D721Med (cell line): ENCODE results near the gene MUC4.
"Not testable (repeated sequence)": the region's sequence is repeated elsewhere in the genome, so short reads cannot be mapped to it uniquely, and the experiment has no call there.

ENCODE experiments used
- DNase-seq: peaks from one replicate; pipeline ENCODE4 v3.0.0; 2011; ENCODE audit warnings: low spot score; ENCODE audit not compliant: insufficient read length
- FAIRE-seq: peaks from 2 replicates; lab custom pipeline; 2011; peaks lifted over from hg19 to GRCh38; lab: Jason Lieb, UNC
- TF ChIP-seq, protein P1 (sequence below): IDR thresholded peaks from 2 replicates; pipeline ENCODE4 v1.5.1; 2012; ENCODE audit warnings: mild to moderate bottlenecking, control low read depth; ENCODE audit not compliant: insufficient read depth; ENCODE audit errors: missing control alignments

Gene MUC4

DNA sequence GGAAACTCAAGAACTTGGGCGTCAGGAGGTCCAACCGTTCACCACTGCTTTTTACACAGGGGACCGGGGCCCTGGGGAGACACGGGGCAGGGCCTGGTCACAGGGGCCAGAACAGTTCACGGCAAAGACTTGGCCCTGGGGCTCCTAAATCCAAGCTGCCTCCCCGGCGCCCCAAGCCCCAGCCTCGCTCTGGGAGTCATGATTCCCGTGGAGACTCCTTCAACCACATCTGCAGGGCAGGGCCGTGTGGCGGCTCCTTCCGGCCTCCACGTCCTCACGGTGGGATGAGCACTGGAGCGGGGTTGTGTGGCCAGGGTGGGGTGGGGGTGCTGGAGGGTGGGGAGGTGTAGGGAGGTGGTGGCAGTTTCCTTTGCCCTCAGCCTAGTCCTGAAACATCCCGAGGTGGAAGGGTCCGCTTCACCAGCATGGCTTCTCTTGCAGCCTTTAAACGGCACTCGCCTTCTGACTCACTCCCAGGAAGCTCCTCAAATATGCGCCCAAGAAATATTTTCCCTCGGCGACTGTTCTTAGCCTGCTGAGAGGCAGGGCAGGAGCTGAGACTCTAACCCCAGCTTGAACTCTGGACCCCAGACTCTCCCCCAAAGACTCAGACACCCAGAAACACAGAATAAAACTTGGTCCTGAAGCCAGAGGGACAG is 1.8 kb downstream of the MUC4 start:
- FAIRE-seq, result no peak
- DNase-seq, result no peak
- TF ChIP-seq, protein P1, sequence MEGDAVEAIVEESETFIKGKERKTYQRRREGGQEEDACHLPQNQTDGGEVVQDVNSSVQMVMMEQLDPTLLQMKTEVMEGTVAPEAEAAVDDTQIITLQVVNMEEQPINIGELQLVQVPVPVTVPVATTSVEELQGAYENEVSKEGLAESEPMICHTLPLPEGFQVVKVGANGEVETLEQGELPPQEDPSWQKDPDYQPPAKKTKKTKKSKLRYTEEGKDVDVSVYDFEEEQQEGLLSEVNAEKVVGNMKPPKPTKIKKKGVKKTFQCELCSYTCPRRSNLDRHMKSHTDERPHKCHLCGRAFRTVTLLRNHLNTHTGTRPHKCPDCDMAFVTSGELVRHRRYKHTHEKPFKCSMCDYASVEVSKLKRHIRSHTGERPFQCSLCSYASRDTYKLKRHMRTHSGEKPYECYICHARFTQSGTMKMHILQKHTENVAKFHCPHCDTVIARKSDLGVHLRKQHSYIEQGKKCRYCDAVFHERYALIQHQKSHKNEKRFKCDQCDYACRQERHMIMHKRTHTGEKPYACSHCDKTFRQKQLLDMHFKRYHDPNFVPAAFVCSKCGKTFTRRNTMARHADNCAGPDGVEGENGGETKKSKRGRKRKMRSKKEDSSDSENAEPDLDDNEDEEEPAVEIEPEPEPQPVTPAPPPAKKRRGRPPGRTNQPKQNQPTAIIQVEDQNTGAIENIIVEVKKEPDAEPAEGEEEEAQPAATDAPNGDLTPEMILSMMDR, result no peak

DNA sequence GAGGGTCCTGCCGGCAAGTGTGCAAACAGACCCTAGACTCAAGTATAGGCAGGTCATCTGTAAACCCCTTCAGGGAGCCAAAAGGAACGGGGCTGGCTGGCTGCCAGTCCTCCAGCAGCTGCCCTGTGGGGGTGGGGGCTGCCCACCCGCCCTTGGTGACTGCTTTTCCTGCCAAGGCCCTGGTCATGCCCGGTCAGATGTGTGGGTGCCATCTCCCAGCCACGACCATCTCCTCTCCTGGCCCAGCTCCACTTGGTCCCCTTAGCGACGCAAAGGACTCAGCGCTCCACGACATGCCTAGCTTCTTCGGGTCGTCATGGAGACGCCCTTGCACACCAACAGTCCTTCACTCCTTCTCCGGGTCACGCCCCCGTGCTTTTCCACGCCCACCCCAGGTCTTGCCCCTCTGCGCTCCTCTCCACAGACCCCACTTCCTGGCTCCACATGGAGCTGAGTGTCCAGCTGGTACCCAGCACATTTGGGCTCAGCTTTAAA is 2.4 kb downstream of the MUC4 start:
- TF ChIP-seq, protein P1, result no peak
- DNase-seq (no peak), FAIRE-seq (no peak)

DNA sequence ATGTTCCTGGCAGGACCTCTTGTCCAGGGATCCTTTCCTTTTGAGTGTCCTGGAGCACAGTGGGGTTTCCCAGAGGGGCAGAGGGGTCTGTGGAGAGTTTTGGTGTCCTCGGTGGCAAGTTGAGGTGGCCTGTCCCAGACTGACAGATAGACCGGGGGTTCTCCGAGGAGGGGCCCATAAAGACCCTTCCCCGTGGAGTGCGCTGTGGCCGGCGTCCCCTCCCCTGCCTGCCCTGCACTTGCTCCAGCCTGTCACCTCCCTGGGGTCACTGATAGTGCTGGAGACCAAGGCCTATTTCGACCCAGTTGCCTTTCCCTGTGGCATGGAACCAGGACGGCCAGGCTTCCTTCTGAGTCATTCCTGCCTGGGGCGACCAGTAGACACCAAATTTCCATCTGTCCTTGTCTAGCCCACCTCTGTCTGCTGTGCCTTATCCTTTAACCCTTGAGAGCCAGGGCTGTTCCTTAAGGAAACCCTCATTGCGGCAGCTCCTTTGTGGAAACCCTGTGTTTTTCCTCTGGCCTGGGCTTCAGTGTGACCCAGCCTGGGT is 2.9 kb downstream of the MUC4 start:
- TF ChIP-seq, protein P1, result no peak
- DNase-seq (no peak), FAIRE-seq (no peak)

DNA sequence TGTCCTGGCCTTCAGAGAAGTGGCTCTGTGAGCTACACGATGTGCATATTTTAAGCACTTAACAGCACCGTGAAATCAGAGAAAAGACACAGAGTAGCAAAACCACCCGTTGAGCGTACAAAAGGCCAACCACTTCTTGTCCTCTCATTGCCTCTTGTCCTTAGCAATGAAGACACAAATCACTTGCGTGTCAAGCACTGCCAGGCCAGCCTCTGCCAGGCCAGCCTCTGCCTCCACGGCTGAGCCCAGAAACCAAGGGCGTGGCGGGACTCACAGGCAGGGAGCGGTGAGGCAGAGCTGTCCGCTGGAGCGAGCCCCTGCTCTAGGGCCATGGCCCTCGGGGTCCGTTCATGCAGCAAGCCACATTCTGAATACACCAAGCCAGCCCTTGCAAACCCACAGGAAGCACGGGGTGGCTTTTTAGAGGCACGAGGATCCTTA is 4.0 kb downstream of the MUC4 start:
- TF ChIP-seq, protein P1, result no peak
- no peak for FAIRE-seq
- DNase-seq, result no peak

DNA sequence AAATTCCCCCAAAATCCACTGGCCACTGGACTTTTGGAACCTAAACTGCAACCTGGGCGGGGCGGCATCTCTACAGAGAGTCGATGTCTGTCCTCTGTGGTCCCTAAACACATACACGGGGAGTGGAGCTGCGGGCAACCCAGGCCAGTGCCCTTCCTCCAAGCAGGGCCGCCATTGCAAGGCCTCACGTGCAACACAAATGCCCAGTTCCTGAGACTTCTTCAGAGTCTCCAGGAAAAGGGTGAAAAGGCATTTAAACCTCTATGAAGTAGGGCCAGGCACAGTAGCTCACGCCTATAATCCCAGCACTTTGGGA is 4.9 kb downstream of the MUC4 start:
- FAIRE-seq (no peak), DNase-seq (no peak)
- TF ChIP-seq, protein P1, result no peak

DNA sequence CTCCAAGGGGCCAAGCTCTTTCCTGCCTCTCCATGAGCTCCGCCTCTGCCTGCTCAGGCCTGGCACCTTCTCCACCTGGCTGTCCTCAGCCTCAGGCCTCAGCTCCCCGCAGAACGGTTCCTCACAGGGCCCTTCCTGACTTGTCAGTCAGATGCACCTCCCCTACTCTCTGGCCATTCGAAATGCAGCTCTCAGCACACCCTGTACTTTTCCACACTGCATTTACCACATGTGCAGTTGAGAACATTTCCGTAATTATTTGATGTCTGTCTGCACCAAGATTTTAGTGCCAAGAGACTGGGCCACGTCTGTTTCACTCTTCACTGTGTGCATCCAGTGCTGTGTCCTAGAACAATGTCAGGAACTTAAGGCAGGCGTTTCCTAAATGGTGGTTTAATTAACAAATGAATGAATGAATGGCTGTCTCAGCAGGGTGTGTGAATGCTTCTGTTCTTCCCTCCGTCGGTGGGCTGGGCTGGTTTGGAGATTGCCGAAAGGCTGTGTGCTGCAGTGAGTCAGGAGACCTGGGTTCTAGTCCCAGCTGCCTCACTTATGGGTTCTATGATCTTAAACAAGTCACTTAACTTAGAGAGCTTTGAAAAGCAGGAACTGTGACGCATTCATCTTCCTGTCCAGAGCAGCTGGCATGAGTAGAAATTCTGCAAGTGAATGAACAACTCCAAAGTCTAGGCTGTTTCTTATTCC is 5.4 kb downstream of the MUC4 start:
- DNase-seq (no peak), FAIRE-seq (no peak)

DNA sequence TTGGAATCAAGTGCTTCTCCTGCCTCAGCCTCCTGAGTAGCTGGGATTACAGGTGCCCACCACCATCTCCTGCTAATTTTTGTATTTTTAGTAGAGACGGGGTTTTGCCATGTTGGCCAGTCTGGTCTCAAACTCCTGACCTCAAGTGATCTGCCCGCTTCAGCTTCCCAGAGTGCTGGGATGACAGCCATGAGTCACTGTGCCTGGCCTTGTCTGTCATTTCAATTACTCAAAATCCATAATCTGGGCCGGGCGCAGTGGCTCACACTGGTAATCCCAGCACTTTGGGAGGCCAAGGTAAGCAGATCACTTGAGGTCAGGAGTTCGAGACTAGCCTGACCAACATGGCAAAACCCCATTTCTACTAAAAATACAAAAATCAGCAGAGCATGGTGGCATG is 6.1 kb downstream of the MUC4 start:
- not testable (repeated sequence) for FAIRE-seq

More for the DNA sequence above, 5.4 kb downstream of the MUC4 start:
- TF ChIP-seq, protein P1, result no peak

More for the DNA sequence above, 6.1 kb downstream of the MUC4 start:
- not testable (repeated sequence) for DNase-seq
